ENCODE results near the gene AQP3. TPM values are rescaled to one million over a fixed set of nuclear protein-coding genes. Genes with fewer than 3 reads are reported as not detected.

Gene AQP3
- total and polyA plus RNA-seq, 2 of the 13 experiments (the other 11 are each of a cell fraction or from before 2014, with no cell fraction given) = 1.4 to 5.5 TPM

DNA sequence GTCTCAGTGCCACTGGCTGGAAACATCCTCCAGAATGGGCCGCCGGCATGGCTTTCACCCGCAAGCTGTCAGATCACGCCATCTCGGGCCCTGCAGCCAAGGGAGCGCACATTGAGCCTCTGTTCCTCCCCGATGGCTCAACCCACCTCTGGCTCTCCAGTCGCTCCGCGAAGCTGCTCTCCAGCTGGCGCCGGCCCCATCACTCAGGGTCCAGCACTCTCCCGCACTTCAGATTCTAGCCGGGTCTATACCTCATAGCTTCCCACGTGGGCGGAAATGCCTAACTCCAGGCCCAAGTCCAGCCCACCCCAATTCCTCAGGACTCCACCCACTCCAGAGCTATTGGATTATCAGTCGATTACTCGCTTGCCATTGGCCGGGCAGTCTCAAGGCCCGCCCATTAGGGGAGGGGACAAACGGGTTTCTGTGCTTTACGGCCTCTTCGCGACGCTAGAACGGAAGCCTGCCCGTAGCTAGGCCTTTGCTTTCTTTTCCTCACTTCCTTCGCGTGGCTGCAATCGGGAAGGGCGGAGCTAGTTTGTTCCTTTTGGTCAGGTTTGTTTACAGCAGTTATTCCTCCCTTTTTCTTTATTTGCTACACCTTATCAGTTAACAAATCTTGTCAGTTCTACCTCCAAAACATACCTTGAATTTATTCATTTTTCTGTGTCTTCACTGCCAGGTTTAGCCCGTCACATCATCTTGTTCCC lies 26.4 kb upstream of the AQP3 start, which contains the start of gene NOL6 (continued):
- TF ChIP-seq, protein P1, sequence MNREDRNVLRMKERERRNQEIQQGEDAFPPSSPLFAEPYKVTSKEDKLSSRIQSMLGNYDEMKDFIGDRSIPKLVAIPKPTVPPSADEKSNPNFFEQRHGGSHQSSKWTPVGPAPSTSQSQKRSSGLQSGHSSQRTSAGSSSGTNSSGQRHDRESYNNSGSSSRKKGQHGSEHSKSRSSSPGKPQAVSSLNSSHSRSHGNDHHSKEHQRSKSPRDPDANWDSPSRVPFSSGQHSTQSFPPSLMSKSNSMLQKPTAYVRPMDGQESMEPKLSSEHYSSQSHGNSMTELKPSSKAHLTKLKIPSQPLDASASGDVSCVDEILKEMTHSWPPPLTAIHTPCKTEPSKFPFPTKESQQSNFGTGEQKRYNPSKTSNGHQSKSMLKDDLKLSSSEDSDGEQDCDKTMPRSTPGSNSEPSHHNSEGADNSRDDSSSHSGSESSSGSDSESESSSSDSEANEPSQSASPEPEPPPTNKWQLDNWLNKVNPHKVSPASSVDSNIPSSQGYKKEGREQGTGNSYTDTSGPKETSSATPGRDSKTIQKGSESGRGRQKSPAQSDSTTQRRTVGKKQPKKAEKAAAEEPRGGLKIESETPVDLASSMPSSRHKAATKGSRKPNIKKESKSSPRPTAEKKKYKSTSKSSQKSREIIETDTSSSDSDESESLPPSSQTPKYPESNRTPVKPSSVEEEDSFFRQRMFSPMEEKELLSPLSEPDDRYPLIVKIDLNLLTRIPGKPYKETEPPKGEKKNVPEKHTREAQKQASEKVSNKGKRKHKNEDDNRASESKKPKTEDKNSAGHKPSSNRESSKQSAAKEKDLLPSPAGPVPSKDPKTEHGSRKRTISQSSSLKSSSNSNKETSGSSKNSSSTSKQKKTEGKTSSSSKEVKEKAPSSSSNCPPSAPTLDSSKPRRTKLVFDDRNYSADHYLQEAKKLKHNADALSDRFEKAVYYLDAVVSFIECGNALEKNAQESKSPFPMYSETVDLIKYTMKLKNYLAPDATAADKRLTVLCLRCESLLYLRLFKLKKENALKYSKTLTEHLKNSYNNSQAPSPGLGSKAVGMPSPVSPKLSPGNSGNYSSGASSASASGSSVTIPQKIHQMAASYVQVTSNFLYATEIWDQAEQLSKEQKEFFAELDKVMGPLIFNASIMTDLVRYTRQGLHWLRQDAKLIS (CRISPR knock-in tag; IDR thresholded peaks at IDR 0.05) = no peak
- TF ChIP-seq, protein P2, sequence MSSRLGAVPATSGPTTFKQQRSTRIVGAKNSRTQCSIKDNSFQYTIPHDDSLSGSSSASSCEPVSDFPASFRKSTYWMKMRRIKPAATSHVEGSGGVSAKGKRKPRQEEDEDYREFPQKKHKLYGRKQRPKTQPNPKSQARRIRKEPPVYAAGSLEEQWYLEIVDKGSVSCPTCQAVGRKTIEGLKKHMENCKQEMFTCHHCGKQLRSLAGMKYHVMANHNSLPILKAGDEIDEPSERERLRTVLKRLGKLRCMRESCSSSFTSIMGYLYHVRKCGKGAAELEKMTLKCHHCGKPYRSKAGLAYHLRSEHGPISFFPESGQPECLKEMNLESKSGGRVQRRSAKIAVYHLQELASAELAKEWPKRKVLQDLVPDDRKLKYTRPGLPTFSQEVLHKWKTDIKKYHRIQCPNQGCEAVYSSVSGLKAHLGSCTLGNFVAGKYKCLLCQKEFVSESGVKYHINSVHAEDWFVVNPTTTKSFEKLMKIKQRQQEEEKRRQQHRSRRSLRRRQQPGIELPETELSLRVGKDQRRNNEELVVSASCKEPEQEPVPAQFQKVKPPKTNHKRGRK (CRISPR knock-in tag; IDR thresholded peaks at IDR 0.05) = no peak
- TF ChIP-seq, protein P3, sequence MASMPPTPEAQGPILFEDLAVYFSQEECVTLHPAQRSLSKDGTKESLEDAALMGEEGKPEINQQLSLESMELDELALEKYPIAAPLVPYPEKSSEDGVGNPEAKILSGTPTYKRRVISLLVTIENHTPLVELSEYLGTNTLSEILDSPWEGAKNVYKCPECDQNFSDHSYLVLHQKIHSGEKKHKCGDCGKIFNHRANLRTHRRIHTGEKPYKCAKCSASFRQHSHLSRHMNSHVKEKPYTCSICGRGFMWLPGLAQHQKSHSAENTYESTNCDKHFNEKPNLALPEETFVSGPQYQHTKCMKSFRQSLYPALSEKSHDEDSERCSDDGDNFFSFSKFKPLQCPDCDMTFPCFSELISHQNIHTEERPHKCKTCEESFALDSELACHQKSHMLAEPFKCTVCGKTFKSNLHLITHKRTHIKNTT (CRISPR knock-in tag; IDR thresholded peaks at IDR 0.05) = no peak
- no peak for TF ChIP-seq ARNTL (CRISPR knock-in tag; IDR thresholded peaks at IDR 0.05)
- no peak for TF ChIP-seq MAF1 (CRISPR knock-in tag; IDR thresholded peaks at IDR 0.05; ENCODE audit: borderline replicate concordance)
- TF ChIP-seq ZNF619 (CRISPR knock-in tag; IDR thresholded peaks at IDR 0.05) = 0 out of 2 replicates have a peak, but pooled peaks have one; percentile 38
- TF ChIP-seq, protein P4, sequence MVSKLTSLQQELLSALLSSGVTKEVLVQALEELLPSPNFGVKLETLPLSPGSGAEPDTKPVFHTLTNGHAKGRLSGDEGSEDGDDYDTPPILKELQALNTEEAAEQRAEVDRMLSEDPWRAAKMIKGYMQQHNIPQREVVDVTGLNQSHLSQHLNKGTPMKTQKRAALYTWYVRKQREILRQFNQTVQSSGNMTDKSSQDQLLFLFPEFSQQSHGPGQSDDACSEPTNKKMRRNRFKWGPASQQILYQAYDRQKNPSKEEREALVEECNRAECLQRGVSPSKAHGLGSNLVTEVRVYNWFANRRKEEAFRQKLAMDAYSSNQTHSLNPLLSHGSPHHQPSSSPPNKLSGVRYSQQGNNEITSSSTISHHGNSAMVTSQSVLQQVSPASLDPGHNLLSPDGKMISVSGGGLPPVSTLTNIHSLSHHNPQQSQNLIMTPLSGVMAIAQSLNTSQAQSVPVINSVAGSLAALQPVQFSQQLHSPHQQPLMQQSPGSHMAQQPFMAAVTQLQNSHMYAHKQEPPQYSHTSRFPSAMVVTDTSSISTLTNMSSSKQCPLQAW (CRISPR knock-in tag; IDR thresholded peaks at IDR 0.05) = peak; percentile 75; the same call in 1 of the 2 replicates
- TF ChIP-seq POLR2A (IDR thresholded peaks at IDR 0.05; ENCODE audit: insufficient read depth in 1 of 2, low read depth in 2 of 2, low read length in 2 of 2) = peak; percentile 74 to 85
- no peak for TF ChIP-seq PAX8 (CRISPR knock-in tag; IDR thresholded peaks at IDR 0.05; ENCODE audit: borderline replicate concordance)
- TF ChIP-seq SKI (IDR thresholded peaks at IDR 0.05; ENCODE audit: partially characterized antibody) = no peak
- peak; percentile 68 for TF ChIP-seq RBFOX2 (IDR thresholded peaks at IDR 0.05; ENCODE audit: low read depth, low read length)
- no peak for TF ChIP-seq HNRNPH1 (optimal IDR thresholded peaks at IDR 0.05; ENCODE audit: low read depth, low read length)
- TF ChIP-seq ZNF510 (CRISPR knock-in tag; IDR thresholded peaks at IDR 0.05; ENCODE audit: low read depth) = no peak
- TF ChIP-seq, protein P5, sequence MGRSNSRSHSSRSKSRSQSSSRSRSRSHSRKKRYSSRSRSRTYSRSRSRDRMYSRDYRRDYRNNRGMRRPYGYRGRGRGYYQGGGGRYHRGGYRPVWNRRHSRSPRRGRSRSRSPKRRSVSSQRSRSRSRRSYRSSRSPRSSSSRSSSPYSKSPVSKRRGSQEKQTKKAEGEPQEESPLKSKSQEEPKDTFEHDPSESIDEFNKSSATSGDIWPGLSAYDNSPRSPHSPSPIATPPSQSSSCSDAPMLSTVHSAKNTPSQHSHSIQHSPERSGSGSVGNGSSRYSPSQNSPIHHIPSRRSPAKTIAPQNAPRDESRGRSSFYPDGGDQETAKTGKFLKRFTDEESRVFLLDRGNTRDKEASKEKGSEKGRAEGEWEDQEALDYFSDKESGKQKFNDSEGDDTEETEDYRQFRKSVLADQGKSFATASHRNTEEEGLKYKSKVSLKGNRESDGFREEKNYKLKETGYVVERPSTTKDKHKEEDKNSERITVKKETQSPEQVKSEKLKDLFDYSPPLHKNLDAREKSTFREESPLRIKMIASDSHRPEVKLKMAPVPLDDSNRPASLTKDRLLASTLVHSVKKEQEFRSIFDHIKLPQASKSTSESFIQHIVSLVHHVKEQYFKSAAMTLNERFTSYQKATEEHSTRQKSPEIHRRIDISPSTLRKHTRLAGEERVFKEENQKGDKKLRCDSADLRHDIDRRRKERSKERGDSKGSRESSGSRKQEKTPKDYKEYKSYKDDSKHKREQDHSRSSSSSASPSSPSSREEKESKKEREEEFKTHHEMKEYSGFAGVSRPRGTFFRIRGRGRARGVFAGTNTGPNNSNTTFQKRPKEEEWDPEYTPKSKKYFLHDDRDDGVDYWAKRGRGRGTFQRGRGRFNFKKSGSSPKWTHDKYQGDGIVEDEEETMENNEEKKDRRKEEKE (IDR thresholded peaks at IDR 0.05) = no peak
- TF ChIP-seq HOXA7 (CRISPR knock-in tag; IDR thresholded peaks at IDR 0.05) = no peak
- TF ChIP-seq, protein P6, sequence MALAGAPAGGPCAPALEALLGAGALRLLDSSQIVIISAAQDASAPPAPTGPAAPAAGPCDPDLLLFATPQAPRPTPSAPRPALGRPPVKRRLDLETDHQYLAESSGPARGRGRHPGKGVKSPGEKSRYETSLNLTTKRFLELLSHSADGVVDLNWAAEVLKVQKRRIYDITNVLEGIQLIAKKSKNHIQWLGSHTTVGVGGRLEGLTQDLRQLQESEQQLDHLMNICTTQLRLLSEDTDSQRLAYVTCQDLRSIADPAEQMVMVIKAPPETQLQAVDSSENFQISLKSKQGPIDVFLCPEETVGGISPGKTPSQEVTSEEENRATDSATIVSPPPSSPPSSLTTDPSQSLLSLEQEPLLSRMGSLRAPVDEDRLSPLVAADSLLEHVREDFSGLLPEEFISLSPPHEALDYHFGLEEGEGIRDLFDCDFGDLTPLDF (CRISPR knock-in tag; IDR thresholded peaks at IDR 0.05) = no peak
- no peak; the same call in 1 of the 2 replicates for TF ChIP-seq TARDBP (CRISPR knock-in tag; IDR thresholded peaks at IDR 0.05)

Data from HepG2 (cell line).